Breast epithelium (tissue), 3 donors: ENCODE data around the gene CELA1.

ENCODE experiments used
- POLR2A ChIP-seq: fragments of 450-650 bp; IDR thresholded peaks from one replicate; pipeline ENCODE4 v1.6.1; 2016; ENCODE audit warnings: antibody characterized with exemption, mild to moderate bottlenecking, moderate library complexity
- POLR2AphosphoS5 ChIP-seq, 3 donors: sonication (generic); formaldehyde crosslinking; IDR thresholded peaks; one replicate each; pipeline ENCODE4 v1.6.1; 2017; ENCODE audit warnings: antibody characterized with exemption in 3 of 3
- TF ChIP-seq, protein P1 (sequence below), 3 donors: fragments of 450-650 bp; IDR thresholded peaks; one replicate each; pipeline ENCODE4 v1.5.1; 2016 to 2017; ENCODE audit warnings: antibody characterized with exemption in 3 of 3, mild to moderate bottlenecking in 3 of 3, moderate library complexity in 3 of 3

DNA sequence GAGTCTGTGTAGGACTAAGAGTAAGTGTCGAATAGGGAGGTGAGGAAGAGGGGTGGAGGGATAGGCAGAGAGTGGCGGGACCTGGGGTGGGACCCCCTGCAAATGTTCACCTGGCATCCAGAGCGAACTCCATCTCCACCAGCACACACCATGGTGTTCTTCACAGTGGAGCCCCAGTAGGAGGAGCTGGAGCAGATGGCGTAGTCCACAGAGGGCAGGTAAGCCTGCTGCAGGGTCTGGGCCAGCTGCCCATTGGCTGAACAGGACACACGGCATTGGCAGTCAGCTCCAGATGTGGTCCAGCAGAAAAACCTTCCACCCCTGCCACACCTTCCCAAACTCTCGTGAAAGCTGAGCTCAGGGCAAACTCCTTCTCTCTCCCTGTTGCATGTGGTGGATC is 6.7 kb downstream of the CELA1 start:
- TF ChIP-seq POLR2A (no peak), POLR2AphosphoS5 (IDR thresholded peaks at IDR 0.05) (no peak)
- TF ChIP-seq, protein P1, sequence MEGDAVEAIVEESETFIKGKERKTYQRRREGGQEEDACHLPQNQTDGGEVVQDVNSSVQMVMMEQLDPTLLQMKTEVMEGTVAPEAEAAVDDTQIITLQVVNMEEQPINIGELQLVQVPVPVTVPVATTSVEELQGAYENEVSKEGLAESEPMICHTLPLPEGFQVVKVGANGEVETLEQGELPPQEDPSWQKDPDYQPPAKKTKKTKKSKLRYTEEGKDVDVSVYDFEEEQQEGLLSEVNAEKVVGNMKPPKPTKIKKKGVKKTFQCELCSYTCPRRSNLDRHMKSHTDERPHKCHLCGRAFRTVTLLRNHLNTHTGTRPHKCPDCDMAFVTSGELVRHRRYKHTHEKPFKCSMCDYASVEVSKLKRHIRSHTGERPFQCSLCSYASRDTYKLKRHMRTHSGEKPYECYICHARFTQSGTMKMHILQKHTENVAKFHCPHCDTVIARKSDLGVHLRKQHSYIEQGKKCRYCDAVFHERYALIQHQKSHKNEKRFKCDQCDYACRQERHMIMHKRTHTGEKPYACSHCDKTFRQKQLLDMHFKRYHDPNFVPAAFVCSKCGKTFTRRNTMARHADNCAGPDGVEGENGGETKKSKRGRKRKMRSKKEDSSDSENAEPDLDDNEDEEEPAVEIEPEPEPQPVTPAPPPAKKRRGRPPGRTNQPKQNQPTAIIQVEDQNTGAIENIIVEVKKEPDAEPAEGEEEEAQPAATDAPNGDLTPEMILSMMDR (IDR thresholded peaks at IDR 0.05) = no peak
